Endometrial microvascular endothelial cells (primary cell): Measurements from ENCODE around the gene PIGBOS1. TPM values are rescaled to one million over a fixed set of nuclear protein-coding genes. Genes with fewer than 3 reads are reported as not detected.

Experiments used
- in situ Hi-C: cut with HindIII; loops from 2 replicates; pipeline ENCODE4 v1.10.0; 2017; ENCODE audit warnings: low sequenced_read_pairs, low pct_unique_long_range_greater_than_20kb; ENCODE audit errors: inconsistent ontology term
- total RNA-seq: library from RNA; depleted of rRNA; stranded (reverse); fragments of >200 nt; gene quantifications from one replicate; pipeline ENCODE4 v1.2.3, GENCODE V29; 2015; ENCODE audit errors: inconsistent ontology term

The PIGBOS1 gene
- total RNA-seq, 1 donor from 2014 or later = 5.4 TPM

GRCh38 chr15:55277116-55277564 is 41.8 kb downstream of the PIGBOS1 start:
- in situ Hi-C loops = no loop called here

DNA sequence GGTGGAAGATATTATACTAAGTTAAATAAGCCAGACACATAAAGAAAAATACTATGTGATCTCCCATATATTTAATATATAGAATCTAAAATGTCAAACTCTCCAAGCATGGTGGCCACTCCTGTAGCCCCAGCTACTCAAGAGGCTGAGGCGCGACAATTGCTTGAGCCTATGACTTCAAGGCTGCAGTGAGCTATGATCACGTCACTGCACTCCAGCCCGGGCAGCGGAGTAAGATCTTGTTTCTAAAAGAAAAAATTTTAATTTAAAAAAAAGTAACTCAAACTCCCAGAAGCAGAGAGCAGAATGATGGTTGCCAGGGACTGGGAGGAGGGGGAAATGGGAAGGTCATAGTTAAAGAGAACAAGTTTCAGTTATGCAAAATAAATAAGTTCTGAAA is 42.6 kb downstream of the PIGBOS1 start:
- in situ Hi-C loops = no loop called here

DNA sequence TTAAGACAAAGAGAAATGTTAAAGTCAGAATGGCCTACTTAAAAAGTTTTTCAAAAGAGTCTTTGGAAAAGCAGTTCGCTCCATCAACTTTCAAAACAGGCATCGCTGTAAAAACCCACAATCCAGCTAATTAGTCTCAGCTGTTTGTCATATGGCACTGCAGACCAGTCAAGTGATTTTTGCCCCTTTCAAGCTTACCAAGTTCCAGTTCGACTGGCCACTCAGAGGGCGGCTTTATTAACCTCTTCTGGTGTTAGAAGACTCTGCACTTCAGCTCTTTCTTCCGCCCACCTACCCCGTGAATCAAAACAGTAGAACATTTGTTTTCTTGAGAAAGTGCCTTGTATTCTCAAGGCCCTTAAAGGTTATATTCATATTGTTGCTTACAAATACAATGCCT is 48.6 kb downstream of the PIGBOS1 start:
- in situ Hi-C loops = no loop called here

- in situ Hi-C loops = no loop called here
Observed at GRCh38 chr15:55268176-55268695, 50.7 kb downstream of the PIGBOS1 start.

GRCh38 chr15:55267401-55268175 is 51.3 kb downstream of the PIGBOS1 start:
- in situ Hi-C loops = no loop called here

Other genes starting within 250 kb of the PIGBOS1 start
- gene RSL24D1, start 122.2 kb downstream of the PIGBOS1 start, total RNA-seq = 53.0 TPM
- 10.0 TPM for gene RAB27A, start 29.3 kb downstream of the PIGBOS1 start, total RNA-seq
- gene PIGB, start 99 bp upstream of the PIGBOS1 start, total RNA-seq = 16.7 TPM
- gene CCPG1, start 89.2 kb upstream of the PIGBOS1 start, total RNA-seq = 29.8 TPM
- not detected for gene PIERCE2, start 89.4 kb upstream of the PIGBOS1 start, total RNA-seq
- 0.65 TPM for gene DNAAF4, start 189.1 kb upstream of the PIGBOS1 start, total RNA-seq